Hepatocyte (in vitro differentiated cells): ENCODE data around the gene PTPRN2.

Source experiments
- EZH2 ChIP-seq: fragments of 200-600 bp; sonication (generic); IDR thresholded peaks from 2 replicates; pipeline ENCODE4 v1.6.1; 2016; ENCODE audit warnings: antibody characterized with exemption, mild to moderate bottlenecking, borderline replicate concordance
- EZH2phosphoT487 ChIP-seq: fragments of 200-600 bp; sonication (generic); IDR thresholded peaks from one replicate; pipeline ENCODE4 v1.6.1; 2018; ENCODE audit warnings: antibody characterized with exemption, mild to moderate bottlenecking, low read depth, moderate library complexity; ENCODE audit not compliant: unreplicated experiment, severe bottlenecking
- TF ChIP-seq, protein P1 (sequence below): fragments of 200-600 bp; sonication (generic); IDR thresholded peaks from 2 replicates; pipeline ENCODE4 v1.5.1; 2016; ENCODE audit warnings: antibody characterized with exemption, mild to moderate bottlenecking; ENCODE audit not compliant: poor library complexity

DNA sequence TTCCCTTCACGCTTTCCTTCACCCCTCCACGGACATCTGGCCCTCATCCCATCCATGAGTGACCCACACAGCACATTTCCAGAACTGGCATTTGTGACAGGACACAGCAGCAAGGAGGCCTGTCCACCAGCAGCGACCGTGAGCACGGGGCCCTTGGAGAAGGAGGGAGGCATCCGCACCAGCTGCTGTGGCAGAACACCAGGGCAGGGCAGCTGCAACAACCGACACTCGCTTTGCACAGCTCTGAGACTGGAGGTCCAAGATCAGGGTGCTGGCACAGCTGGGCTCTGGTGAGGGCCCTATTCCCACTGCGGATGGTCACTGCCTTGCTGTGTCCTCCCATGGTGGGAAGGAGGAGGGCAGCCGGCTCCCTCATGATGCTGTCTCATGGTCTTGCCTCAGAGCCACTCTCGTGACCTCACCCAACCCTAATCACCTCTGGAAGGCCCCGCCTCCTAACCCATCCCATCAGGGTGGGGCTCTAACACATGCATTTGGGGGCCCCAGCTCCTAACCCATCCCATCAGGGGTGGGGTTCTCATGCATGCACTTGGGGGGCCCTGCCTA is 36.7 kb downstream of the PTPRN2 start:
- TF ChIP-seq, protein P1, sequence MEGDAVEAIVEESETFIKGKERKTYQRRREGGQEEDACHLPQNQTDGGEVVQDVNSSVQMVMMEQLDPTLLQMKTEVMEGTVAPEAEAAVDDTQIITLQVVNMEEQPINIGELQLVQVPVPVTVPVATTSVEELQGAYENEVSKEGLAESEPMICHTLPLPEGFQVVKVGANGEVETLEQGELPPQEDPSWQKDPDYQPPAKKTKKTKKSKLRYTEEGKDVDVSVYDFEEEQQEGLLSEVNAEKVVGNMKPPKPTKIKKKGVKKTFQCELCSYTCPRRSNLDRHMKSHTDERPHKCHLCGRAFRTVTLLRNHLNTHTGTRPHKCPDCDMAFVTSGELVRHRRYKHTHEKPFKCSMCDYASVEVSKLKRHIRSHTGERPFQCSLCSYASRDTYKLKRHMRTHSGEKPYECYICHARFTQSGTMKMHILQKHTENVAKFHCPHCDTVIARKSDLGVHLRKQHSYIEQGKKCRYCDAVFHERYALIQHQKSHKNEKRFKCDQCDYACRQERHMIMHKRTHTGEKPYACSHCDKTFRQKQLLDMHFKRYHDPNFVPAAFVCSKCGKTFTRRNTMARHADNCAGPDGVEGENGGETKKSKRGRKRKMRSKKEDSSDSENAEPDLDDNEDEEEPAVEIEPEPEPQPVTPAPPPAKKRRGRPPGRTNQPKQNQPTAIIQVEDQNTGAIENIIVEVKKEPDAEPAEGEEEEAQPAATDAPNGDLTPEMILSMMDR, result no peak
- TF ChIP-seq EZH2, result no peak
- TF ChIP-seq EZH2phosphoT487, result no peak
